ENCODE results near the gene SPATA2L.

DNA sequence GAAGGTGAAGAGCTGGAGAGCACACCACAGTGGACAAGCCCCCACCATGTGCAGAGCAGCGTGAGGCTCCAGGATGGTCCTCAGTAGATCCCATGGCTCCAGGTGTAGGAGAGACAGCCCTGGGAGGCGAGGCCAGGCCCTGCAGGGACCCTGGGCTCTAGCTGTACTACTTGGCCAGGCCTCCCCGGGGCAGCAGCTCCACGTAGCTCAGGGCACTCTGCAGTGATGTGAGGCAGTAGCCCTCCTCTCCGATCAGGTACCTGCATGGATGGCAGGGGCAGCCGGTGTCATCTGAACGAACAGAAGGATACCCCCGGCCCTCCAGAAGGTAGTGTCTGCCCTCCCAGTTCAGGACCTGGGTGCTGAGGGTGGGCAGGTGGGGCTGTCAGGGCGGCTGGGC is 6.2 kb upstream of the SPATA2L start:
- TF ChIP-seq CTCF (IDR thresholded peaks at IDR 0.05) (no peak), POLR2A (IDR thresholded peaks at IDR 0.05) (no peak)
